Testis (tissue), 3 donors: ENCODE measurements around the gene ZHX3. TPM values are rescaled to one million over a fixed set of nuclear protein-coding genes. Genes with fewer than 3 reads are reported as not detected.

Experiments
- DNase-seq: peaks from one replicate; pipeline ENCODE4 v3.0.0-alpha.2; 2019
- H3K27ac ChIP-seq, 2 donors: fragments of 200-600 bp; sonication (generic); one replicate each; pipeline ENCODE4 v1.5.1; 2019
- H3K27me3 ChIP-seq: fragments of 200-600 bp; sonication (generic); one replicate; pipeline ENCODE4 v1.5.1; 2019
- H3K36me3 ChIP-seq: fragments of 200-600 bp; sonication (generic); one replicate; pipeline ENCODE4 v1.5.1; 2017; ENCODE audit warnings: low read depth; ENCODE audit errors: missing control alignments
- H3K4me1 ChIP-seq: fragments of 200-600 bp; sonication (generic); one replicate; pipeline ENCODE4 v1.5.1; 2019
- H3K4me3 ChIP-seq, 2 donors: fragments of 200-600 bp; sonication (generic); one replicate each; pipeline ENCODE4 v1.5.1; 2017 to 2019
- H3K9me3 ChIP-seq: fragments of 200-600 bp; sonication (generic); one replicate; pipeline ENCODE4 v1.5.1; 2017
- CTCF ChIP-seq, 3 experiments: fragments of 450-650 bp in 2 of 3; fragments of 200-600 bp in 1 of 3; sonication (generic) in 1 of 3; IDR thresholded peaks; one replicate each; pipeline ENCODE4 v1.5.1; 2016 to 2019; ENCODE audit warnings: antibody characterized with exemption in 3 of 3, mild to moderate bottlenecking in 2 of 3, moderate library complexity in 1 of 3
- POLR2A ChIP-seq: fragments of 450-650 bp; IDR thresholded peaks from one replicate; pipeline ENCODE4 v1.6.1; 2017; ENCODE audit warnings: antibody characterized with exemption, mild to moderate bottlenecking, moderate library complexity
- WGBS, 2 donors: methylation state at CpG; one replicate each; pipeline ENCODE4 v1.1.5; 2018; 5-methylcytosine and 5-hydroxymethylcytosine counted together
- intact Hi-C: fragments of 100-400 bp; cut with DNase I; formaldehyde crosslinking; loops from one replicate; pipeline ENCODE4 v1.15.1; 2023; ENCODE audit warnings: low total_unique reads
- polyA plus RNA-seq: library from polyadenylated mRNA; stranded (reverse); fragments of 350-450 nt; fragmentation: Illumina TruSeq; extraction: RNeasy Lipid Tissue Mini Kit (QIAGEN cat#74804); gene quantifications from one replicate; pipeline ENCODE4 v1.2.3, GENCODE V29; 2014; ENCODE audit warnings: low read depth, low replicate concordance; ENCODE audit not compliant: insufficient read depth
- total RNA-seq, 2 donors: library from RNA; depleted of rRNA; stranded (reverse); fragments of >200 nt; gene quantifications; one replicate each; pipeline ENCODE4 v1.2.3, GENCODE V29; 2016

ZHX3 gene
- total and polyA plus RNA-seq, 3 donors from 2014 or later: 35.1 to 103 (median 55.7) TPM

DNA sequence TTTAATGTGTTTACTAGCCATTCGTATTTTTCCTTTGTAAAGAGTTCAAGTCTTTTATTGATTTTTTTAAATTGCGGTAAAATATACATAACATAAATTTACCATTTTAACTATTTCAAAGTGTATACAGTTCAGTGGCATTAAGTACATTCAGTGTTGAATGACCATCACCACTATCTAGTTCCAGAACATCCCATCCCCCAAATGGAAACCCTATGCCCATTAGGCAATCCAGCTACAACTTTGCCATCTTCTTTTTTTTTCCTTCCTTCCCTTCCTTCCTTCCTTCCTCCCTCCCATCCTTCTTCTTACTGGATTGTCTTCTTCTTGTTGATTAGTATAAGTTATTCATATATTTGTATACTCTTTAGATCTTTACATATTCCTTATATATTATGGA is 31.7 kb upstream of the ZHX3 start:
- no peaks in the 10 kb centered on the region for H3K9me3 ChIP-seq

DNA sequence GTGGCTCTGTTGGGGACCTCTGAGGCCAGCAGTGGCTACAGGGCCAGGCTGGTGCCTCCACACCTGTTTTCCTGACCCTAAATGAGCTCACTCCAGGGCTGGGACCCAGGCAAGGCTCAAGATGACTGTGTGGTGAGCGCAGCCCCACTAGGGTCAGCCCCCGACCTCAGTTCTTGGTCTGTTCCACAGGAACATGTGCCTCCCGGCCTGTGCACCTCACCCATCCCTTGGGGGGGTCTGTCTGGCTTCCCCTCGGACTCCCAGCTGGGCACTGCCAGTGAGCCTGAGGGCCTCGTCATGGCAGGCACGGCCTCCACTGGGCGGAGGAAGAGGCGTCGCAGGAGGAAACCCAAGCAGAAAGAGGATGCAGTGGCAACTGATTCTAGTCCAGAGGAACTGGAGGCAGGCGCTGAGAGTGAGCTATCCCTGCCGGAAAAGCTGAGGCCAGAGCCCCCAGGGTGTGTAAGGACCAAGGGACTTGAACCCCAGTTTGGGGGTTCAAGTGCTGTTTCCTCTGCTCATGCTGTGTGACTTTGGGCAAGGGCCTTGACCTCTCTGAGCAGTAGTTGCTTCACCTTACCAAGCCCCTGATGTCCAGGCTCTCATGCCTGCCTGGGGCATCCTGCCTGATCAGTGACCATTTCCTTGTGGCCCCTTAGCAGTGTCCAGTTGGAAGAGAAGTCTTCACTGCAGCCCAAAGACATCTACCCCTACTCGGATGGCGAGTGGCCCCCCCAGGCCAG is 31.1 kb upstream of the ZHX3 start:
- Histone ChIP-seq H3K4me3 (no peak overlapping the region), H3K9me3 (no peaks in the 10 kb centered on the region), H3K4me1 (no peaks in the 10 kb centered on the region), H3K36me3 (no peaks in the 10 kb centered on the region), H3K27me3 (no peaks in the 10 kb centered on the region), H3K27ac (no peak overlapping the region)
- WGBS, 2 donors: 93 to 99% methylated on average over 10 to 13 of the region's 13 CpGs
- DNase-seq: no peak
- intact Hi-C loops: loop anchor here (10.0 kb wide), 1 partner anchor 66 kb away; no protein-coding TSS in a partner anchor
- no peak for TF ChIP-seq CTCF (IDR thresholded peaks at IDR 0.05)
- no peak for TF ChIP-seq POLR2A

More for the DNA sequence above, 31.7 kb upstream of the ZHX3 start:
- no peak for TF ChIP-seq POLR2A
- no peak for TF ChIP-seq CTCF (IDR thresholded peaks at IDR 0.05)
- no peaks in the 10 kb centered on the region for H3K4me1 ChIP-seq
- H3K4me3 ChIP-seq: no peak overlapping the region
- no peaks in the 10 kb centered on the region for H3K27me3 ChIP-seq
- no peak overlapping the region for H3K27ac ChIP-seq
- 95% methylated on average over 2 of the region's 2 CpGs for WGBS, 2 donors
- DNase-seq: no peak
- H3K36me3 ChIP-seq: no peaks in the 10 kb centered on the region
- intact Hi-C loops: loop anchor here (10.0 kb wide), 1 partner anchor 66 kb away; no protein-coding TSS in a partner anchor

DNA sequence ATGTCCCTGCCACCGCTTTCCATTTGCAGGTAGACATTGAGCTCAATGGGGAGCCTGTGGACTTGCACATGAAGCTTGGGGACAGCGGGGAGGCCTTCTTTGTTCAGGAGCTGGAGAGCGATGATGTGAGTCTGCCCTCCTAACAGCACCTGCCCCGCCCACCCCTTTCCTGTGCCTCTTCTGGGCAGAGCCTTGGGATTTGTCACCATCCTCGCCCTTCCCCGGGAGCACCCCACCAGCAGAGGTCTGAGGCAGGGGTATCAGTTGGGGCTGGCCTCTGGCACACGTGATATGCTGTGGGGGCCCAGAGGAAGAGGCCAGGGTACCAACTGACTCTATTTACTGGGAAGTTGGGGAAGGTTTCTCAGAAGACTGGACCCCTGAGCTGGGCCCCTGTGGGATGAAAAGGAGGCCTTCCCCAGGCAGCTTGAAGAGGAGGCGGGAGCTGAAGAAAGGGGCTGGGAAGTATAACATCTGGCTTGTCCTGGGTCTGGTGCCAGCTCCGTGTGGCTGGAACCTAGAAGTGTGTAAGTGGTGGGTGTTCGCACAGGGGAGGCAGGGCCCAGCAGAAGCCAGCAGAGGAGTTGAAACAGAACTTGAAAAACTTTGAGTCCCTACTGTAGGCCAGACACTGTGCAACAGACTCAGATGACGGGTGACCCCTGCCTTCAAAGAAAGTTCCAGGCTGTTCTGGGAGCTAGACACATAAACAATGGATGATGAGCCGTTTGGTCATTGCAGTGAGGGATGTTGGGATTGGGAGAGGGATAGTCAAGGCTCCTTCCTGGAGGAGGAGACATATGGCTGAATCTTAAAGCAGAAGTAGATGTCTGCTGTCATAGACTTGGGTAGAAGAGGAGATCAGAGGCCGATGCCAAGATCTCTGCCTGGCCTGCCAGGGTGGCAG is 30.2 kb upstream of the ZHX3 start:
- no peak for DNase-seq
- Histone ChIP-seq H3K36me3 (no peaks in the 10 kb centered on the region), H3K4me3 (no peak overlapping the region), H3K27me3 (no peaks in the 10 kb centered on the region), H3K4me1 (no peaks in the 10 kb centered on the region), H3K27ac (no peak overlapping the region), H3K9me3 (no peaks in the 10 kb centered on the region)
- intact Hi-C loops: loop anchor here (10.0 kb wide), 1 partner anchor 67 kb away; no protein-coding TSS in a partner anchor
- TF ChIP-seq POLR2A (no peak), CTCF (IDR thresholded peaks at IDR 0.05) (no peak)
- WGBS, 2 donors: 81 to 89% methylated on average over 7 to 13 of the region's 13 CpGs

DNA sequence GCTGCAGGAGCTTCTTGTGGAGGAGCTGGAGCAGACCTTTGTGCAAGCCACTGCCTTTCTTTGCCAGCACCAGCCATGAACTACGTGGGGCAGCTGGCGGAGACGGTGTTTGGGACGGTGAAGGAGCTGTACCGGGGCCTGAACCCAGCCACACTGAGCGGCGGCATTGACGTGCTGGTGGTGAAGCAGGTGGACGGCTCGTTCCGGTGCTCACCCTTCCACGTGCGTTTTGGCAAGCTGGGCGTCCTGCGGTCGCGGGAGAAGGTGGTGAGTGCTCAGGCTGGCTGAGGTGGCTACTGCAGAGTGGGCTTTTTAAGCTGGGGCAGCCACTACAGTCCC is 28.2 kb upstream of the ZHX3 start:
- intact Hi-C loops: loop anchor here (10.0 kb wide), 1 partner anchor 69 kb away; no protein-coding TSS in a partner anchor
- TF ChIP-seq POLR2A: no peak
- TF ChIP-seq CTCF (IDR thresholded peaks at IDR 0.05): no peak
- Histone ChIP-seq H3K36me3 (no peaks in the 10 kb centered on the region), H3K9me3 (no peaks in the 10 kb centered on the region), H3K4me1 (peaks cover 6% of the 10 kb centered on the region), H3K4me3 (no peak overlapping the region), H3K27ac (no peak overlapping the region), H3K27me3 (no peaks in the 10 kb centered on the region)
- 95 to 98% methylated on average over 10 to 17 of the region's 17 CpGs for WGBS, 2 donors
- DNase-seq: no peak
